GM18526 (cell line): ENCODE data around the gene KIF3B.

Experiments
- POLR2A ChIP-seq: IDR thresholded peaks from 3 replicates; pipeline ENCODE4 v1.6.1; 2011; ENCODE audit not compliant: insufficient read length; ENCODE audit errors: extremely low read depth

Gene KIF3B

GRCh38 chr20:32380745-32381144 lies 103.3 kb downstream of the KIF3B start:
- no peak for TF ChIP-seq POLR2A

GRCh38 chr20:32382102-32382950 lies 104.9 kb downstream of the KIF3B start:
- TF ChIP-seq POLR2A, result no peak
